ENCODE measurements around the gene PRR13.

Gene PRR13

GRCh38 chr12:53481939-53482586 lies 40.5 kb downstream of the PRR13 start:
- no peak for TF ChIP-seq FOXM1 (IDR thresholded peaks at IDR 0.05; ENCODE audit: borderline replicate concordance)
- TF ChIP-seq HDGF (IDR thresholded peaks at IDR 0.05; ENCODE audit: borderline replicate concordance), result no peak
- no peak for TF ChIP-seq L3MBTL2 (conservative IDR thresholded peaks at IDR 0.05)
- no peak for TF ChIP-seq FOXK2 (IDR thresholded peaks at IDR 0.05)
- no peak for TF ChIP-seq ZNF384 (IDR thresholded peaks at IDR 0.05)
- no peak for TF ChIP-seq ELF4 (IDR thresholded peaks at IDR 0.05)
- TF ChIP-seq TARDBP (IDR thresholded peaks at IDR 0.05), result no peak
- no peak for TF ChIP-seq BHLHE40 (IDR thresholded peaks at IDR 0.05; ENCODE audit: borderline replicate concordance)
- no peak for TF ChIP-seq SUZ12 (IDR thresholded peaks at IDR 0.05)
- no peak for TF ChIP-seq SP1 (IDR thresholded peaks at IDR 0.05)
- no peak for TF ChIP-seq LEF1 (IDR thresholded peaks at IDR 0.05; ENCODE audit: borderline replicate concordance)
- no peak for TF ChIP-seq NFRKB (IDR thresholded peaks at IDR 0.05)
- no peak for TF ChIP-seq PKNOX1 (IDR thresholded peaks at IDR 0.05)
- peak; percentile 39 for DNase-seq (ENCODE audit: extremely low spot score)
- ChIA-PET POLR2A (interaction anchor here (1.2 to 2.7 kb wide), 3 partner anchors 11 to 187 kb away, joined by 3 to 19 read pairs (median 10); partner anchors contain the start of genes PFDN5 and TARBP2), CTCF (interaction anchor here (1.1 kb wide), 1 partner anchor 19 kb away, joined by 3 read pairs; the partner anchor contains the start of gene TARBP2)

- POLR2A ChIA-PET, result interaction anchor here (1.1 to 2.7 kb wide), 4 partner anchors 11 to 41 kb away, joined by 3 to 19 read pairs (median 8); partner anchors contain the start of genes PRR13 and TARBP2
- no peak for DNase-seq (ENCODE audit: extremely low spot score)
- CTCF ChIA-PET, result interaction anchor here (1.1 kb wide), 1 partner anchor 18 kb away, joined by 3 read pairs; the partner anchor contains the start of gene TARBP2
- TF ChIP-seq ARNT (IDR thresholded peaks at IDR 0.05) (no peak), SP1 (IDR thresholded peaks at IDR 0.05) (no peak), FOXM1 (IDR thresholded peaks at IDR 0.05; ENCODE audit: borderline replicate concordance) (no peak), NFRKB (IDR thresholded peaks at IDR 0.05) (no peak), TARDBP (IDR thresholded peaks at IDR 0.05) (no peak), FOXA1 (IDR thresholded peaks at IDR 0.05) (no peak), SUZ12 (IDR thresholded peaks at IDR 0.05) (no peak), BHLHE40 (IDR thresholded peaks at IDR 0.05; ENCODE audit: borderline replicate concordance) (no peak), L3MBTL2 (conservative IDR thresholded peaks at IDR 0.05) (no peak), ZNF384 (IDR thresholded peaks at IDR 0.05) (no peak), LEF1 (IDR thresholded peaks at IDR 0.05; ENCODE audit: borderline replicate concordance) (no peak), HDGF (IDR thresholded peaks at IDR 0.05; ENCODE audit: borderline replicate concordance) (no peak), FOXK2 (IDR thresholded peaks at IDR 0.05) (no peak), CTBP1 (IDR thresholded peaks at IDR 0.05; ENCODE audit: borderline replicate concordance) (no peak), ELF4 (IDR thresholded peaks at IDR 0.05) (no peak), PKNOX1 (IDR thresholded peaks at IDR 0.05) (no peak)
Measured at GRCh38 chr12:53482626-53483168, 41.2 kb downstream of the PRR13 start.

GRCh38 chr12:53483225-53483978 lies 41.9 kb downstream of the PRR13 start:
- POLR2A ChIA-PET, result interaction anchor here (0.6 to 2.7 kb wide), 5 partner anchors 10 to 162 kb away, joined by 3 to 19 read pairs (median 3); partner anchors contain the start of genes PRR13 and TARBP2
- DNase-seq (ENCODE audit: extremely low spot score), result no peak
- TF ChIP-seq ZNF384 (IDR thresholded peaks at IDR 0.05), result no peak
- TF ChIP-seq ELF4 (IDR thresholded peaks at IDR 0.05), result no peak
- no peak for TF ChIP-seq NFRKB (IDR thresholded peaks at IDR 0.05)
- no peak for TF ChIP-seq ARNT (IDR thresholded peaks at IDR 0.05)
- TF ChIP-seq SUZ12 (IDR thresholded peaks at IDR 0.05), result no peak
- no peak for TF ChIP-seq FOXK2 (IDR thresholded peaks at IDR 0.05)
- CTCF ChIA-PET, result interaction anchor here (1.1 kb wide), 1 partner anchor 18 kb away, joined by 3 read pairs; the partner anchor contains the start of gene TARBP2

GRCh38 chr12:53483979-53484377 lies 42.4 kb downstream of the PRR13 start:
- TF ChIP-seq FOXK2 (IDR thresholded peaks at IDR 0.05), result no peak
- TF ChIP-seq L3MBTL2 (conservative IDR thresholded peaks at IDR 0.05), result no peak
- no peak for TF ChIP-seq BHLHE40 (IDR thresholded peaks at IDR 0.05; ENCODE audit: borderline replicate concordance)
- no peak for TF ChIP-seq HDGF (IDR thresholded peaks at IDR 0.05; ENCODE audit: borderline replicate concordance)
- no peak for TF ChIP-seq ZNF384 (IDR thresholded peaks at IDR 0.05)
- no peak for TF ChIP-seq TARDBP (IDR thresholded peaks at IDR 0.05)
- no peak for TF ChIP-seq LEF1 (IDR thresholded peaks at IDR 0.05; ENCODE audit: borderline replicate concordance)
- POLR2A ChIA-PET, result interaction anchor here (0.6 to 2.7 kb wide), 3 partner anchors 9 to 162 kb away, joined by 3 to 19 read pairs (median 3); partner anchors contain the start of gene PRR13
- CTCF ChIA-PET, result no interaction called here
- DNase-seq (ENCODE audit: extremely low spot score), result no peak

GRCh38 chr12:53484686-53485575 lies 43.4 kb downstream of the PRR13 start:
- TF ChIP-seq NFRKB (IDR thresholded peaks at IDR 0.05) (no peak), PKNOX1 (IDR thresholded peaks at IDR 0.05) (no peak), LEF1 (IDR thresholded peaks at IDR 0.05; ENCODE audit: borderline replicate concordance) (no peak), FOXA1 (IDR thresholded peaks at IDR 0.05) (no peak), CTBP1 (IDR thresholded peaks at IDR 0.05; ENCODE audit: borderline replicate concordance) (no peak), ZNF384 (IDR thresholded peaks at IDR 0.05) (no peak), L3MBTL2 (conservative IDR thresholded peaks at IDR 0.05) (no peak), SP1 (IDR thresholded peaks at IDR 0.05) (no peak), FOXK2 (IDR thresholded peaks at IDR 0.05) (no peak)
- CTCF ChIA-PET, result no interaction called here
- DNase-seq (ENCODE audit: extremely low spot score), result no peak
- POLR2A ChIA-PET, result interaction anchor here (0.6 kb wide), 1 partner anchor 10 kb away, joined by 3 read pairs; no protein-coding TSS in a partner anchor

Measured in HEK293T (cell line).